ENCODE measurements around the gene LIMS1.
A peak's percentile ranks its signal among the peaks of the same experiment; 100 is the strongest.

The LIMS1 gene

GRCh38 chr2:108619925-108620620 is 85.8 kb downstream of the LIMS1 start:
- H3K4ac ChIP-seq (ENCODE audit: low read depth, low read length): peak overlapping the region; percentile 64
- no peak overlapping the region for H2AFZ ChIP-seq (ENCODE audit: insufficient read depth, low read length, poor library complexity)
- peaks cover 16 to 25% of the 10 kb centered on the region in 2 experiments for H3K4me1 ChIP-seq (ENCODE audit: control insufficient read depth in 1 of 2, insufficient read depth in 2 of 2, low read length in 2 of 2)
- no peak overlapping the region for H2BK12ac ChIP-seq (ENCODE audit: low read length)
- no peak overlapping the region for H3K9ac ChIP-seq (ENCODE audit: low read length)
- no peak overlapping the region for H3K4me3 ChIP-seq (ENCODE audit: low read depth, low read length)
- no peak overlapping the region for H3K27ac ChIP-seq (ENCODE audit: low read depth, low read length)
- H4K91ac ChIP-seq (ENCODE audit: low read depth, low read length): no peak overlapping the region
- H4K8ac ChIP-seq (ENCODE audit: low read depth, low read length): no peak overlapping the region
- no peaks in the 10 kb centered on the region for H3K27me3 ChIP-seq (ENCODE audit: insufficient read depth, low read length)
- peak overlapping the region; percentile 57 for H2AK5ac ChIP-seq (ENCODE audit: low read length)
- no peak overlapping the region for H2BK5ac ChIP-seq (ENCODE audit: low read depth, low read length, poor library complexity)
- H3K36me3 ChIP-seq (ENCODE audit: control insufficient read depth in 1 of 2, insufficient read depth in 2 of 2, low read length in 2 of 2): no peaks in the 10 kb centered on the region
- no peaks in the 10 kb centered on the region for H3K9me3 ChIP-seq (ENCODE audit: insufficient read depth, low read depth, low read length)
- H4K12ac ChIP-seq (ENCODE audit: low read depth, low read length): no peak overlapping the region
- no peak overlapping the region for H2BK120ac ChIP-seq (ENCODE audit: insufficient read depth, low read length, poor library complexity)
- no peak for DNase-seq
- no peak overlapping the region for H3K23ac ChIP-seq (ENCODE audit: low read length)
- no CpG with 5 or more reads among the region's 8 CpGs for WGBS (ENCODE audit: extremely low coverage, insufficient coverage, insufficient read length)
- H3K79me2 ChIP-seq (ENCODE audit: control insufficient read depth, insufficient read depth, low read length, poor library complexity): no peaks in the 10 kb centered on the region
- no peak overlapping the region for H3K4me2 ChIP-seq (ENCODE audit: low read length)
- H3K14ac ChIP-seq (ENCODE audit: low read length): peak overlapping the region; percentile 20
- peaks cover 2% of the 10 kb centered on the region for H3K79me1 ChIP-seq (ENCODE audit: low read length)
- peak overlapping the region; percentile 75 for H3K18ac ChIP-seq (ENCODE audit: low read length)

- Histone ChIP-seq H3K4me1 (ENCODE audit: control insufficient read depth in 1 of 2, insufficient read depth in 2 of 2, low read length in 2 of 2) (peaks cover 11 to 20% of the 10 kb centered on the region in 2 experiments), H2BK5ac (ENCODE audit: low read depth, low read length, poor library complexity) (no peak overlapping the region), H3K4me3 (ENCODE audit: low read depth, low read length) (no peak overlapping the region), H3K27me3 (ENCODE audit: insufficient read depth, low read length) (no peaks in the 10 kb centered on the region), H3K23ac (ENCODE audit: low read length) (no peak overlapping the region), H4K91ac (ENCODE audit: low read depth, low read length) (no peak overlapping the region), H2BK120ac (ENCODE audit: insufficient read depth, low read length, poor library complexity) (no peak overlapping the region), H3K9ac (ENCODE audit: low read length) (no peak overlapping the region), H3K4ac (ENCODE audit: low read depth, low read length) (no peak overlapping the region), H3K14ac (ENCODE audit: low read length) (no peak overlapping the region), H3K9me3 (ENCODE audit: insufficient read depth, low read depth, low read length) (no peaks in the 10 kb centered on the region), H3K27ac (ENCODE audit: low read depth, low read length) (no peak overlapping the region), H3K79me2 (ENCODE audit: control insufficient read depth, insufficient read depth, low read length, poor library complexity) (no peaks in the 10 kb centered on the region), H3K36me3 (ENCODE audit: control insufficient read depth in 1 of 2, insufficient read depth in 2 of 2, low read length in 2 of 2) (no peaks in the 10 kb centered on the region), H2AK5ac (ENCODE audit: low read length) (no peak overlapping the region), H4K12ac (ENCODE audit: low read depth, low read length) (no peak overlapping the region), H3K4me2 (ENCODE audit: low read length) (no peak overlapping the region), H4K8ac (ENCODE audit: low read depth, low read length) (no peak overlapping the region), H3K79me1 (ENCODE audit: low read length) (peaks cover 2% of the 10 kb centered on the region), H2AFZ (ENCODE audit: insufficient read depth, low read length, poor library complexity) (no peak overlapping the region), H3K18ac (ENCODE audit: low read length) (no peak overlapping the region), H2BK12ac (ENCODE audit: low read length) (no peak overlapping the region)
- WGBS (ENCODE audit: extremely low coverage, insufficient coverage, insufficient read length): no CpG with 5 or more reads among the region's 3 CpGs
- no peak for DNase-seq
Measured at GRCh38 chr2:108620656-108621055, 86.4 kb downstream of the LIMS1 start.

GRCh38 chr2:108621087-108621559 is 86.9 kb downstream of the LIMS1 start:
- Histone ChIP-seq H3K18ac (ENCODE audit: low read length) (no peak overlapping the region), H3K36me3 (ENCODE audit: control insufficient read depth in 1 of 2, insufficient read depth in 2 of 2, low read length in 2 of 2) (no peaks in the 10 kb centered on the region), H4K91ac (ENCODE audit: low read depth, low read length) (no peak overlapping the region), H3K4me3 (ENCODE audit: low read depth, low read length) (no peak overlapping the region), H3K23ac (ENCODE audit: low read length) (no peak overlapping the region), H3K14ac (ENCODE audit: low read length) (no peak overlapping the region), H2BK5ac (ENCODE audit: low read depth, low read length, poor library complexity) (no peak overlapping the region), H3K9ac (ENCODE audit: low read length) (no peak overlapping the region), H2AFZ (ENCODE audit: insufficient read depth, low read length, poor library complexity) (no peak overlapping the region), H2BK12ac (ENCODE audit: low read length) (no peak overlapping the region), H3K4me1 (ENCODE audit: control insufficient read depth in 1 of 2, insufficient read depth in 2 of 2, low read length in 2 of 2) (peaks cover 11 to 19% of the 10 kb centered on the region in 2 experiments), H4K8ac (ENCODE audit: low read depth, low read length) (no peak overlapping the region), H3K4me2 (ENCODE audit: low read length) (peak overlapping the region; percentile 9), H2AK5ac (ENCODE audit: low read length) (no peak overlapping the region), H3K27me3 (ENCODE audit: insufficient read depth, low read length) (no peaks in the 10 kb centered on the region), H2BK120ac (ENCODE audit: insufficient read depth, low read length, poor library complexity) (no peak overlapping the region), H3K4ac (ENCODE audit: low read depth, low read length) (no peak overlapping the region), H3K27ac (ENCODE audit: low read depth, low read length) (peak overlapping the region; percentile 0), H3K79me2 (ENCODE audit: control insufficient read depth, insufficient read depth, low read length, poor library complexity) (no peaks in the 10 kb centered on the region), H3K79me1 (ENCODE audit: low read length) (peaks cover 2% of the 10 kb centered on the region), H3K9me3 (ENCODE audit: insufficient read depth, low read depth, low read length) (no peaks in the 10 kb centered on the region), H4K12ac (ENCODE audit: low read depth, low read length) (no peak overlapping the region)
- DNase-seq: peak; percentile 35 to 44
- WGBS (ENCODE audit: extremely low coverage, insufficient coverage, insufficient read length): no CpG with 5 or more reads among the region's 8 CpGs

GRCh38 chr2:108621687-108622681 is 87.7 kb downstream of the LIMS1 start:
- H3K79me2 ChIP-seq (ENCODE audit: control insufficient read depth, insufficient read depth, low read length, poor library complexity): no peaks in the 10 kb centered on the region
- H3K4me1 ChIP-seq (ENCODE audit: control insufficient read depth in 1 of 2, insufficient read depth in 2 of 2, low read length in 2 of 2): peaks cover 6 to 13% of the 10 kb centered on the region in 2 experiments
- no peak overlapping the region for H3K4me3 ChIP-seq (ENCODE audit: low read depth, low read length)
- H3K27ac ChIP-seq (ENCODE audit: low read depth, low read length): no peak overlapping the region
- H2BK5ac ChIP-seq (ENCODE audit: low read depth, low read length, poor library complexity): no peak overlapping the region
- H4K12ac ChIP-seq (ENCODE audit: low read depth, low read length): no peak overlapping the region
- H3K79me1 ChIP-seq (ENCODE audit: low read length): peaks cover 2% of the 10 kb centered on the region
- no peak overlapping the region for H4K91ac ChIP-seq (ENCODE audit: low read depth, low read length)
- H3K27me3 ChIP-seq (ENCODE audit: insufficient read depth, low read length): no peaks in the 10 kb centered on the region
- H2BK12ac ChIP-seq (ENCODE audit: low read length): no peak overlapping the region
- DNase-seq: no peak
- no peak overlapping the region for H3K14ac ChIP-seq (ENCODE audit: low read length)
- no peak overlapping the region for H2BK120ac ChIP-seq (ENCODE audit: insufficient read depth, low read length, poor library complexity)
- H3K9ac ChIP-seq (ENCODE audit: low read length): no peak overlapping the region
- no peak overlapping the region for H3K4me2 ChIP-seq (ENCODE audit: low read length)
- no peaks in the 10 kb centered on the region for H3K9me3 ChIP-seq (ENCODE audit: insufficient read depth, low read depth, low read length)
- H2AK5ac ChIP-seq (ENCODE audit: low read length): no peak overlapping the region
- H3K18ac ChIP-seq (ENCODE audit: low read length): no peak overlapping the region
- no peaks in the 10 kb centered on the region for H3K36me3 ChIP-seq (ENCODE audit: control insufficient read depth in 1 of 2, insufficient read depth in 2 of 2, low read length in 2 of 2)
- H4K8ac ChIP-seq (ENCODE audit: low read depth, low read length): no peak overlapping the region
- no peak overlapping the region for H3K23ac ChIP-seq (ENCODE audit: low read length)
- no peak overlapping the region for H3K4ac ChIP-seq (ENCODE audit: low read depth, low read length)
- no CpG with 5 or more reads among the region's 2 CpGs for WGBS (ENCODE audit: extremely low coverage, insufficient coverage, insufficient read length)
- H2AFZ ChIP-seq (ENCODE audit: insufficient read depth, low read length, poor library complexity): no peak overlapping the region

Measured in trophoblast cell (in vitro differentiated cells and primary cell).